ENCODE data around the gene CIT.

Gene CIT

DNA sequence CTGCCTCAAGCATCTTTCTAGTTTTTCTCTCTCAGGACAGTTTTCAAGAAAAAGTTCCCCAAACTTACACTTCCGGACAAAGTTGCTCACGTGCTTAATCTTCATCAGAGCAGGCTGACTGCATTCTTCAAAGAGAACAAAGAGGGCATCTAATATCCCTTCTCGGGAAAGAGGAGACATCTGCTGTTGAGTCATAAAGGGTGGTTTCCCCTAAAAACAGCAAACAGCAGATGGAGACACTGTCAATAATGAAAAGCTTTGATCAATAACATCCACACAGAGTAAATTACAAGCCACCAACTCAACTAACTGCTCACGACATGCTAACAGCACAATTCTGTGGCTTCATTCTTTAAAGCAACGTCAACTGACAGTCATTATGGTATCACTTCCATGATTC is 8.1 kb downstream of the CIT start:
- no peak overlapping the region for H3K4me3 ChIP-seq
- peak overlapping the region in 18 of 21 experiments; percentile 17 to 85 (median 67) for H3K27ac ChIP-seq

DNA sequence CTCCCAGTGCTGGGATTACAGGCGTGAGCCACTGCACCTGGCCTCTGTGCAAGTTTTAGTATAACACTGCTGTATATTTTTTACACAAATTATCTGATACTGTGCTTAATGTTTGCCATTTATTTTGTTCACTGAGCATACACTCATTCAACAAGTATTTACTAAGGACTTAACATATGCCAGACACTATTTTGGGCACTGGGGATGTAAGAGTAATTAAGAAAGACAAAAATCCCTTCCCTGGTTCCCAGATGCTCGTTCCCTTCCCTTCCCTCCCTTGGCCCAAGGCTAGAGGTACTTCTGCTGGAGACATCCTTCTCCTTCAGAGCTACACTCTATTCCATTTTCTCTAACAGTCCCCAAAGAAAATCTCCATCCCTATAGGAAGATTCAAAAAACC is 12.5 kb downstream of the CIT start:
- H3K27ac ChIP-seq: peak overlapping the region in 1 of 21 experiments; percentile 16

DNA sequence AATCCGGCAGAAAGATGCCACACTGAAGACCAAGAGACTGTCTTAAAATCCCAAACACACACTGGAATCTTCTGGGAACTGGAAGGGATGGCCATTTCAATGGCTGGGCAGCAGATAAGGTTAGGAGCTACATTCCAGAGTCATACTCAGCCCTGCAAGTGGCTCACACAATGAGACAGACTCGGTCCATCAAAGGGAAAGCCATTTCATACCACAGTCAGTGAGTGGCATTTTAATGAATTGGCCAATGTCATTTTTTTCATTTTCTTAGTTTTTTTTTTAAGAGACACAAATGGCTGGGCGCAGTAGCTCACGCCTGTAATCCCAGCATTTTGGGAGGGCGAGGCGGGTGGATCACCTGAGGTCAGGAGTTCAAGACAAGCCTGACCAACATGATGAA is 17.9 kb downstream of the CIT start:
- no peak overlapping the region for H3K27ac ChIP-seq
- H3K4me3 ChIP-seq: no peak overlapping the region

More for the DNA sequence above, 12.5 kb downstream of the CIT start:
- no peak overlapping the region for H3K4me3 ChIP-seq

DNA sequence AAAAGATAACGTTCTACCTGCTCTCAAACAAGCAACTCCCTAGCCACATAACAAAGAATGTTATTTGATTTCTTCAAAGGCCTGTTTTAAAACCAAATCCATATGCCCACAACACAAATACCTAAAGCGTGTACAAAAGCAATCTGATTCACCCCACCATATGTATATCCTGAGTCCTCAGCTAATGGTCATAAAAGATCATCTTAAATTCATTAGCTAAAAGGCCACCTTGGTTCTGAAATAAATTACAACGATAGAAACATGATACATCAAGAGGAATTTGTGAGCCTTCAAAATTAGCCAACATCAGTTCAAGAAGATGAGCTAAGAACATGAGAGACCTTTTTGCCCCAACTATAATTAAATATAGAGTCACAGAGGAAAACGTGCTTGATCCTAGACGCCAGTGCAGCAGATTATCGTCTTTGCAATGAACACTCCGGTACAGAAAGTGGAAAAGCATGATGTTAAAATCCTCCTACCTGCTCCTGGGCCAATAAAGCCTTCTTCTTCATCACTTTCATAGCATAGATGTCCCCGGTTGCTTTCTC is 20.0 kb downstream of the CIT start:
- Histone ChIP-seq H3K27ac (no peak overlapping the region), H3K4me3 (no peak overlapping the region)

DNA sequence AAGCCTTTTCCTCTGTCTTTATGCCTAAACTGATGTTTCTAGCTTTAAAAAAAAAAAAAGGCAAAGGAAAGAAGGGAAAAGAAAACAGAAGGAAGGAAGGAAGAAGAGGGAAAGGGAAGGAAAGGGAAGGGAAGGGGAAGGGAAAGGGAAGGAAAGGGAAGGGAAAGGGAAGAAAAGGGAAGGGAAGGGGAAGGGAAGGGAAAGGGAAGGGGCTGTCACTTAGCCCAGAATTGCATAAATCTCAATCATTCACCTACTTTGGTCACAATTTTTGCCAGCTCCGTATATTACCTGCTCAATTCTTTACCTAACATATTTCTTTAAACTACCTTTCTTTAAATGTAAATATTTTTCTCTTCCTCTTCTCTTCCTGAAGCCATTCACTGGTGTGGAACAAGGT is 26.8 kb downstream of the CIT start:
- Histone ChIP-seq H3K27ac (no peak overlapping the region), H3K4me3 (no peak overlapping the region)

DNA sequence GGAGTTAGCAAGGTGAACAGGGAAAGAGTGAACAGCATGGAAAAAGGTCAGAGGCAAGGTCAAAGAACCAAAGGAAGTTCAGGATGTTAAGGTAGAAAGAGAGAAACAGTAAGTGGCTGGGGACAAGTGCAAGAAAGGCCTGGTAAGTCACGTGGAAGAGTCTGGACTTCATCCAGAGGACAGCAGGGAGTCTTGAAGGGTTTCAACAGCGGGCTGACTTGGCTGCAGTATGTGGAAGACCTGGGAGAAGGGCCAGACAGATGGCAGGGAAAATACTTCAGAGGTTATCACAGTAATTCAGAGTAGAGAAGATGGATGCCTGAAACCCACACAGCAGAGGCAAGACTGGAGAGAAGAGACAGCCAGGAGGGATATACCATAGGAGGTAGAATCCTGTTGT is 34.0 kb downstream of the CIT start:
- Histone ChIP-seq H3K27ac (no peak overlapping the region), H3K4me3 (no peak overlapping the region)

DNA sequence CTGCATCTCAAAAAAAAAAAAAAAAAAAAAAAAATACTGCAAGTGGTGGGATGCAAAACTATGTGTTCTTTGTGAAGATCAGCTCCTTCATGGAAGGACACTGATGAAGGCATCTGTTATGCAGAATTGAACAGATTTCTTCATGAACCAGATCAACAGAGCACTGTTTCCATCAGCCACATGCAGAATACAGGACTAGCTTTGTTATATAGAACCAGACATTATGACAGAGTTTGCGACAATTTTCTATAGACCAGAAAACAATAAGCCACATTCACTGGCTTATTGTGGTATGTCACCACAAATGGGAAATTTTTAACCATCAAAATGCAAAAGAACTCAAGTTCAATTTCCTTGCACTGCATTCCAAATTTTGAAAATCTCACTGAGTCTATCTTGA is 34.7 kb downstream of the CIT start:
- Histone ChIP-seq H3K4me3 (no peak overlapping the region), H3K27ac (no peak overlapping the region)

DNA sequence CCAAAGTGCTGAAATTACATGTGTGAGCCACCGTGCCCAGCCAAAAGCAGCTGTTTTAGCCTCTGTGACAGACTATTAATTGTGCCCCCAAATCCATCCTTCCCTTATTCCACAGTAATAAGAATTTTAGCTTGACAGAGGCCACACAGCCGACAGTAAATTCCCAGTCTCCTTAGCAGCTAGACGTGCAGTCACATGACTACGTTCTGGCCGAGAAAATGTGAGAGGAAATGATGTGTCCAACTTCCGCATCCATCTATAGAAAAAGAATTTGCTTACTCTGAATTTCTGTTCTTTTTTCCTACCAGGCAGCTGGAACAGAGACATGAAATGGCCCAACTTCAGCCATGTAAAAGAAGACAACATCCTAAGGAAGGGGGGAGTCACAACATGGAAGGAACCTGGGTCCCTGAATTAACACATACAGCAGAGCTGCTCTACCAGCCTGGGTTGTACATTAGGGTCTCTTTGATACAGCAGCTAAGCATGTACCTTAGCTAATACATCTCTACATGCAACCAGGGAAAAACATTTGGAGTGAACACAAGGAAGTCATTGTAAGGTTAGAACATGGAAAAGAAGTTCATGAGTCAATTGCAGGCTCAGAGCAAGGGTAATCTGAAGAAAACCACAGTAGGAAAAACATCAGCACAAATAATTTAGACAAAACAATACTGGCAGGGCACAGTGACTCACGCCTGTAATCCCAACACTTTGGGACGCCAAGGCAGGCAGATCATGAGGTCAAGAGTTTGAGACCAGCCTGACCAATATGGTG is 35.5 kb downstream of the CIT start:
- H3K27ac ChIP-seq: no peak overlapping the region
- no peak overlapping the region for H3K4me3 ChIP-seq

DNA sequence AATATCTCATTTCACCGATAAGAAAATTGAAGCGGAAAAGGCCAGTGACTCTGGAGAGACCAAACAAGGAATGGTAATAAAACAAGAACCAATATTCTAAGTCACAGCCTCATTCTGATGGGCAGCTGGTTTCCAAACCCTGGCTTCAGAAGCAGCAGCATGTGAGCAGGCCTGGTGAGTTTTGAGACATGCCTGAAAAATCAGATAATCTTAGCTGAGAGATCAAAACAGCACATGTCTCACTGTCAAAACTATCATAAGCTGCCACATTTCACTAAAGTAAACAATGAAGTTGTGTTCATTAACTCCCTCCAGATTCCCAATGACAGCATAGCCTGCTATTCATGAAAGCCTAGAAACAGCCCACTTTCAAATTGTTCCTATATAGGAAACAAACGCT is 36.5 kb downstream of the CIT start:
- Histone ChIP-seq H3K27ac (no peak overlapping the region), H3K4me3 (no peak overlapping the region)

DNA sequence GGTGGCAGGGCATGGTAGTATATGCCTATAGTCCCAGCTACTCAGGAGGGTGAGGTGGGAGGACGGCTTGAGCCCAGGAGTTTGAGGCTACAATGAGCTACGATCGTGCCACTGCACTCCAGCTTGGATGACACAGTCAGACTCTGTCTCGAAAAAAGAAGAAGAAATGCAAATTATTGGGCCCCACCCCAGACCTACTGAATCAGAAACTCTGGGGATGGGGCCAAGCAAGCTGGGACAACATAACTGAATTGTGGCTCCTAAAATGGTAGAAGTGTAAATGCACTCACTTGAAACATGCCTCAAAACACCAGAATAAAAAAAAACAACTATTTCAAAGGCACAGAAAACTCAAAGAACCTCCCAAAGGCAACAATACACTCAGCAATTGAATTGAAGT is 37.0 kb downstream of the CIT start:
- H3K4me3 ChIP-seq: no peak overlapping the region
- no peak overlapping the region for H3K27ac ChIP-seq

DNA sequence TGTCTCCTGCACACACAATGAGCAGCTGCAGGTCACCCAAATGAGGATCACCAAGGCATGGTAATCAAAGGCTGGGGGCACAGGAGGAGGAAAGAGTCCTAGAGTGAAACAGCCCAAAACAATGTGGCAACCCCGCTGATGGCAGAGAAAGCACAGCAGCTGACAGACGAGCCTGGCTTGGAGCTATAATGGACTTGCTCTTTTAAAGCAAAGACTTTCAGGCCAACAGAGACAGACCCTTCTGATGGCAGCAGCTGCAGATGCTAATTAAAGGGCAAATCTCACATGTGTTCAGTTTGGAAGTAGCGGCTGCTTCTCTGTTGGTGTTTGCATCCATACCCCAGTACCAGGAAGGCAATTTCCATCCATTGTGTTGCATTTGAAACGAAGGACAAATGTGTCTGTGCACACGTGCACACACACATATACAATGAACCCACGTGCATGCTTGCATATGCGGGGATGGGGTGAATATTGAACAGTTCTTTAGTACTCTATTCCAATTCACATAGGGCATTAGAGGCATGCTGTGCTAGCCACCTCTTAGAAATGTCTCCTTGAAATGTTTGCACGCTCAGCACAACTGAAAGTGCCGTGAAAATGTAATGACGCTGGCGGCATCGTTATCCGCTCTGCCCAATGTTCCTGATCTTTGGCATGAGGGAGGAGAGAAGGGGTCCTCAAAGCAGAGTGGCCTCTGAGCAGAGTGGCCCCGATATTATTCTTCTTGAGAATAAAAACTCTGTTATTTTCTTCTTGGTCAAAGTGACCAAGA is 38.1 kb downstream of the CIT start:
- Histone ChIP-seq H3K27ac (no peak overlapping the region), H3K4me3 (no peak overlapping the region)

DNA sequence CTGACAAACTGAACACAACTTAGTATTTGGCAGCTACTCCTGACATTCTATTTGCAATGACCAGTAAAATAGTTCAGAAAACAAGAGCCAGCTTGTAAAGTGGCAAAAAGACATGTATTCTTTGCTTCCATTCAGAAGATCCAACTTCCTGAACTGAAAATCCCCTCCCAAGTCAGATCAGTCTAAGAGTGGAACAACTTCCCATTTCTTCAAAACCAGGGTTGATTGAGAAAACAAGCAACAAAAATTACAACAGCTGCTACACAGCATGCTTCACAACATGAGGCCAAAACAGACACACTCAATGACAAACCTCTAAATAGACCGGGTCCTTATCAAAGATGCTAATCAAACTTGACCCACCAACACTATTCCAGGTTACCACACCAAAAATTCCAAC is 40.3 kb downstream of the CIT start:
- Histone ChIP-seq H3K4me3 (no peak overlapping the region), H3K27ac (no peak overlapping the region)

DNA sequence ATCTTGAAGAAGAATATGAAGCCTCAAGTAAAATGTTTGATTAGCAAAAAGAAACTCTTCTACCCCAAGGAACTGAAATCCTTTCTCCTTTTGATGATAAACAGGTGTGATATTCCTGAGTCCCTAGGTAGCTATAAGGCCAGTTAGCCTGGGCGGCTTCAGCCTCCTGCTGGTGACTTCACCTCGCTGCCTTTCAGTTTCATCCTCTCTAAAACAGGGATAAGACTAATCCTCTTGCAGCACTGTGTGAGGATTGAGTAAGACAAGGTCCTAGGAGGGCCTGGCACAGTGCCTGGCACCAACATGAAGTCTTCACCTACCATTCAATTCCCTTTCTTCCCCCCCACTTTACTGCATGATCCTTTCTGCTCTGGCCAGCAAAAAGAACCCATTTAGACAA is 42.1 kb downstream of the CIT start:
- Histone ChIP-seq H3K4me3 (no peak overlapping the region), H3K27ac (no peak overlapping the region)

DNA sequence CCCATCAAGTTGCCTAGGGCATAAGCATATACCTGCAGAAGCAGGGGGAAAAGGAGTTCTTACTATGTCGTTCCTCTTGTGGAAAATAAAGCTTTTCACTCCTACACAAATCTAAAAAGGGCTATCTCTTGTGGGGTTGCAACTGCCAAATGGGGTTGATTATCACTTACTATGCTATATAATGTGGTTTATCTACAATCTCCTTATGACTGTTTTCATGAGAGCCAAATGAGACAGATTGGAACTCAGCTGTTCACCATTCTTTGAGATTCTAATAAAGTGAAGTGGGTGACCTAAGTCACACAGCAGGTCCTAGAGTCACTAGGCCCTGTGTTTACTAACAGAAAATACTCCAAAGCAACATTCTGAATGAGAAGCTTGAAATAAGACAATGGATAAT is 47.7 kb downstream of the CIT start:
- Histone ChIP-seq H3K27ac (no peak overlapping the region), H3K4me3 (no peak overlapping the region)

DNA sequence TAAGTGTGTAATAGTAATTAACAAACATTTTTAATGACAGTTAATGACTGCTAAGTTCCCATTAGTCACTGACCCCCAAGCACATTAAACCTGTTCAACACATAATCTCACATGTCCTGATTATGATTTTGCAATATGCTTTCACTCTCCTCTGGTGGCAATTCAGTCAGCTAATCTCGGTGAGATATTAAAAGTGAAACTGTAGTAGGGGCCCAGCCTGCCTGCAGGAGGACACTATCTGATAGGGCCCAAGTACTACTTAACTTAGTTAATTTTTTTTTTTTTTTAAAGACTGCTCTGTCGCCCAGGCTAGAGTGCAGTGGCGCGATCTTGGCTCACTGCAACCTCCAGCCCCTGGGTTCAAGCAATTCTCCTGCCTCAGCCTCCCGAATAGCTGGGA is 48.8 kb downstream of the CIT start:
- no peak overlapping the region for H3K27ac ChIP-seq
- no peak overlapping the region for H3K4me3 ChIP-seq

DNA sequence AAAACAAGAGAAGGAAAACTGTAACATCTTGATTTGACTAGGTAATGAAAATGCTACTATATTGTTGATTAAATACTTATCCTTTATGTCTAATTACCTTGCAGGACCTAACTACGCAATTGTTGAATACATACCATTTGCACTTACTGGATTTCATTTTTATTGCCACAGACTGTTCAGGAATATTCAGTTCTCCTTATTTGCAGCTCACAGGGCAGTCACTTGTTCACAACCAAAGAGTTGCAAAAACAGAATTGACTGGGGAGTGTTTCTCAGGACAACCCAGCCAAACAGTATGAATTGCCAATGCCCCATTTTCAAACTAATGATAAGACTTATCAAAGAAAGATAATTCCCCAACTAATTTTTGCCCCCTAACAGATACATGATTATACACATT is 49.4 kb downstream of the CIT start:
- Histone ChIP-seq H3K4me3 (no peak overlapping the region), H3K27ac (no peak overlapping the region)

DNA sequence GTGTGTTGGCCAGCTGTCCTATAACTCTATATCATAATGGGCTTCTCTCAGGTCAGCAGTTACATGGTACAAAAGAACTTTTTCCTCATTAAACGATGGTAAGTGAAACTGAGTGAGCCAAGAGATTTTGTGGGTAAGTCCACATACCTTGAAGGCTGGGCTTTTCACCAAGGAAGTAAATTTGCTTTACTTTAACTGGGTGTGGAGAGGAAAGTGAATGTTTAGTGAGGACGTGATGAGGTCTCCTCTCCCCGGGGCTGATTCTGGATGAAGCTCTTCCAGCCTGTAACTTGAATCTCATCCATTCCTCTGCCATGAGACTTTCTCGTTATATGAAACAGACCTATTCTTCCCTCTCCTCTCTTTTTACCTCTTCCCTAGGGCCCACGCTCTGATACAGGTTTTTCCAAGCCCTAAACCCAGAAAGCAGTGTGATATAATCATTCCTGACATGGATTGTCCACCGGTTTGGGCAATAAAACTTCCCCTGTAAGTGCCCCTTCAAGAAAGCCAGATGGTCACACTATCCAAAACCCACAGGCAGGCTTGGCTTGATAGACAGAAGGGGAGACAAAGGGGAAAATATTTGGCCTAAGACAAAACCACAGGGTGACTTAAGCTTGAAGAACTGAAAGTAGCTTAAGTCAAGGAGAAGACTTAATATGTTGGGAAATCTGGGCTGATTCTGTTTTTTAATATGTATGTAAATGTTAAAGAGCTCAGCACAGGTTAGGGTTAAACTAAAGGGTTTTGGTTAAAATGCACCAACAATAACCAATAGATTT is 50.3 kb downstream of the CIT start:
- Histone ChIP-seq H3K27ac (no peak overlapping the region), H3K4me3 (no peak overlapping the region)

DNA sequence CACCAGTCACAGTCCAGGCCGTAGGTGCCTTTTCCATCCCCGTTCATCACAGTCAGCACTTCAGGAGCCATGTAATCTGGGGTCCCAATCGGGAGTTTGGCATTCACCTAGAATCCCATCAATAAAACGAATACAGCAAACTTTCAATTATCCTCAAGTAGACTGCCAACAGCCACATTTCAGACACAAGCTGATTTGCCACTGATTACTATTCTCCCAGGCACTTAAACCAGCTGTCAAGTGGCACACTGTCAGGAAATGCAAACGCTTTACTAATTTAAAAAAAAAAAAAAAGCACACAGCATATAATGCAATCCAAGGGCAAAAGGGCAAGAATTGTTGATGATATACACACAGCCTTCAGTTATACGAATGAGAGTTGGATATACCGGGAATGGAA is 51.9 kb downstream of the CIT start:
- no peak overlapping the region for H3K27ac ChIP-seq
- no peak overlapping the region for H3K4me3 ChIP-seq

DNA sequence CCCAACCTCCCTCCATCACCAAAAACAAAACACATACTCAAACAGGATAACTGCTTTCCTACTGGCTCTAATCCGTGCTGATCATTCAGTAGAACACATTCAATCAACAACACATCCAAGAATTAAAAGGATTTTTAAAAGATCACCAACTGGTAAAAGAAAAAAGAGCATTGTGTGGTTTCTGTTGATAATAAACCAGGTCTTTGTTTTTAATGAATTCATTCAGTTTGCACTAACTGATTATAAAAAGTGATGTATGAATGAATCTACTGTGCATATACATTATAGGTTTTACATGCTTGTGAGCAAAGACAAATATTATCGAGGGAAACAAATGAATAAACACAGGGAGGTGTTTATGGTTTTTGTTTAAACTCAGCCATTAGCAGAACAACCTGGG is 55.1 kb downstream of the CIT start:
- H3K4me3 ChIP-seq: no peak overlapping the region
- no peak overlapping the region for H3K27ac ChIP-seq

DNA sequence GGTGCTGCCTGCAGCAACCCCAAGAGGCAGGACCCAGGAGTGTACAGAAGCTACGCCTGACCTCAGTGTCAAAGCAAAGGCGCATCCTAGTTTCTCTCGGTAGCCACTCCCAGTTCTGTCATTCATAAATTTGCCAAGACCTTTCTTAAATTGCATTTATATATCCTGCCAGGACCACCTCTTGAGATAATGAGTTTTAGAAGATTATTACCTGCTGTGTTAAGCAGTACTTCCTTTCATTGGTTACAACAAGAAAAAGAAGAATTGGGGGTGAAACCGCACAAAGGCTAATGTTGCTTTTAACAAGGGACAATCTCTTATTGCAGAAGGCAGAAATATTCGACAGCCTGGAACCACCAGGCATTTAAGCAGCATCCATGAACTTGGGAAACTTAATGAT is 57.8 kb downstream of the CIT start:
- Histone ChIP-seq H3K4me3 (no peak overlapping the region), H3K27ac (no peak overlapping the region)

Data from skin epidermis (tissue), 12 donors.